Activated CD8-positive, alpha-beta memory T cell treated with anti-CD3 and anti-CD28 coated beads, Interleukin-2, amount 50 U/mL, for 48 hours (primary cell): ENCODE data around the gene RALGPS1.

Experiments used
- DNase-seq: peaks from one replicate; pipeline ENCODE4 v3.0.0-alpha.2; 2020

RALGPS1 gene

GRCh38 chr9:126915281-126915816 is 767 bp downstream of the RALGPS1 start:
- no peak for DNase-seq

DNA sequence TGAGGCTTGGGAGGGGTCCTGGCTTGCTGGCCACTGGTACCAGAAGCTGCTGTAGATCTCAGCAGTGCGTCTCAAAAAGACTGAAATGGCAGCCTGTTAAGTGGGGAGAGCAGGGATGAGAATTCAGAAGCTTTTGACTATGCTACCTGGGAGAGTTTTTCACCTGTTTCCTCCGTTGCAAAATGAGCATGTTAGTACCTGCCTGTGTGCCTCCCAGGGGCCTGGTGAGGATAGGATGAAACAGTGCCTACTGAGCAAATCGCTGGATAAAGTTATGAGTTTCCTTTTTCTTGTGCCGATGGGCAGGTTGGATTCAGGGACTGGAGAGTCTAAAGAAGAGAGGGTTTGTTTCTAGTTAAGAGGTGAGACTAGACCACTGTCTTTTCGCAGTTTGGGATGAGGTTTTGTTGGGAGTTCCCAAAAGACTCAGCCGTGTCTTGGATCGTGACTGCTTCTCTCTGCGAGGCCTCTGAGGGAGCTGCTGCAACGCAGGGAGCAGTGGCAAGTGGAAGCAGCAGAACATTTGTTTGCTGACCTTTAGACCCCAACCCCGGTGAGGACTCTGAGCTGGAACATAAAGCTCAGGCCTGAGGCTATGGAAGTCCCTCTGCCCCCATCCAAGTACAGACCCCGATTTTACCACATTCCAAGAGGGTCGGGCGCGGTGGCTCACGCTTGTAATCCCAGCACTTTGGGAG is 1.4 kb downstream of the RALGPS1 start:
- DNase-seq, result no peak

GRCh38 chr9:126916909-126917308 is 2.3 kb downstream of the RALGPS1 start:
- DNase-seq, result no peak

DNA sequence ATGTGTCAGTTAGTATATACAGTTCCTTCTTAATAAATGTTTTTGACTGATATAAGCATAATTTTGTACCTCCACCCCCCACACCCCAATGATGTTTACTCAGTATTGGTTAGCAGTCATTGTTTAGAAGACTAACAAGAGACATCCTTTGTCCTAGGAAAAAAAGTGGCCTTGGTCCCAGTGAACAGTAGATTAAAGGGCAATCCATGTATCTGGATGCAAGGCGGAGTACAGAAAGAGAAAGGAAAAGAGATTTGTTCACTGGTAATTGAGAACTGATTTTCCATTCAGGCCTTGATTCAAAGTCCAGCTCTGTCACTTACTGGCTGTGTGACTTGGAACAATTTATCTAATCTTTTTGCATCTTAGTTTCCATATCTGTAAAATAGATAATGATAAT is 4.6 kb downstream of the RALGPS1 start:
- no peak for DNase-seq

DNA sequence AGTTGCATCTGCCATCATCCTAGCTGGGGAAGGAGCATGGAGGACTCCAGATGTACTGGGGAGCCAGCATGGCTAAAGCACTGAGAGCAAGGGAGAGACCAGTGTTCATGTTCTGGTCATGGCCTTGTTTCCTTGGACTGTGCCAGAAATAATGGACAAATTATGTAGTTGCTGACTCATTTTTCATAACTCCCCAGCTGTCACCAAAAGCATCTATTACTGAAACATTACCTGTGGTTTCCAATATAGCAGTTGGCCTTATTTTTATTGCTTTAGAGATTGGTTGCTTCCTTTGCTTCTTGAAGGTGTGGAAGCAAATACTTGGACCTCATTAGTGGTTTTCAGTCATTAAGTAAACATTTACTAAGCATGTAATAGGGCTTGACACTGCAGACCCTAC is 11.3 kb downstream of the RALGPS1 start:
- DNase-seq, result no peak

DNA sequence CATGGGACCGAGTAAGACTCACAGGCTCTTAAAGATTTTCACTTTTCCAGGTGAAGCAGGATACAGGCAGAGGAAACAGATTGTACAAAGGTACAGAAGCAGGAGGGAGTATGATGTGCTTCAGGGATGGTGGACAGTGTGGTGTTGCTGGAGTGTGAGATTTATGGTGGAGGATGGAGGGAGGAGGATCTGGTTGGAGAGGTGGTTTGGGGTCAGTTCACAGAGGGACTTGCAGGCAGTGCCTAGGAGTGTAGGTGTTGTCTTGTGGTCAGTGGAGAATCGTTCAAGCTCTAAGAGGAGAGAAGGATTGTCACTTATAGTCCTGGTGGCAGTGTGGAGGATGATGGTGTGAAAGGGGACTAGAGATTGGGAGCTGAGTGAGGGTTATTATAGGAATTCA is 11.8 kb downstream of the RALGPS1 start:
- DNase-seq, result no peak

DNA sequence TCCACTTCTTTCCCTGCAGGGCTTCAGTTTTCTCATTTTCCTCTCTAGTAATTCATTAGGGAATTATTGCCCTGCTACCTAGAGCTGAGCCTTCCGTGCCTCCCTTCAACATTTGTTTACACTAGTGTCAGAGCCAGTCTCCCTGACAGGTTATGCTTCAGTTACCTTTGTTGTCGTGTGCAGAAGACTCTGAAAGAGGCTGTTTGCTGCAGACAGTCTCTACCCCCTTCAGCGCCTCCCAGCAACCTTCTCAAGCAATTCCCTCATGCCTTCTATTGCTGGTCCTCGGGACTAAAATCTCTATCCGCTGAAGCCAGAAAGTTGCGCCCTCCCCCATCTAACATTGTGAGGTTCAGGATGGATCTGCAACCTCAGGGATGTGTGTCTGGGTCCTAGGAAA is 12.8 kb downstream of the RALGPS1 start:
- DNase-seq, result no peak

- peak; percentile 23 for DNase-seq
Observed at GRCh38 chr9:126932871-126933321, 18.3 kb downstream of the RALGPS1 start.

- DNase-seq, result peak; percentile 20
Observed at GRCh38 chr9:126933334-126933980, 18.9 kb downstream of the RALGPS1 start.

- DNase-seq, result peak; percentile 45
Observed at GRCh38 chr9:126934441-126934840, 19.9 kb downstream of the RALGPS1 start.

DNA sequence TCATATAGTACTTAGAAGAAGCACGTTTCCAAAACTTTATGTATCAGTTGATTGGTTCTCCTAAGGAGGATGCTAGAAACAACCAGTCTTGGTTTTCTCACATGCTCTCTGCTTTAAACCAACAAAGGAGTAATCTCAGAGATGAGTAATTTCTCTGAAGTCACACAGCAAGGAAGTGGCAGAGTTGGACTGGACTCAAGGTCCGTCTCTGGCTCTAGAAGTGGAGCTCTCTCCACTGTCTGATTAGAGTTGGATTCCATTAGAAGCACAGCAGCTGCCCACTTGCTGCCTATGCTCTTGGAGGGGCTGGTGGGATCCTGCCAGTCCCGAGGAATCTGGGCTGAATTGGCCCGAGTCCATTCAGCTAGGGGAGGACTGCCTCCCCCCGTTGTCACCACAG is 21.0 kb downstream of the RALGPS1 start:
- DNase-seq, result no peak

- no peak for DNase-seq
Observed at GRCh38 chr9:126937444-126937843, 22.9 kb downstream of the RALGPS1 start.

GRCh38 chr9:126938327-126938726 is 23.7 kb downstream of the RALGPS1 start:
- DNase-seq, result no peak

DNA sequence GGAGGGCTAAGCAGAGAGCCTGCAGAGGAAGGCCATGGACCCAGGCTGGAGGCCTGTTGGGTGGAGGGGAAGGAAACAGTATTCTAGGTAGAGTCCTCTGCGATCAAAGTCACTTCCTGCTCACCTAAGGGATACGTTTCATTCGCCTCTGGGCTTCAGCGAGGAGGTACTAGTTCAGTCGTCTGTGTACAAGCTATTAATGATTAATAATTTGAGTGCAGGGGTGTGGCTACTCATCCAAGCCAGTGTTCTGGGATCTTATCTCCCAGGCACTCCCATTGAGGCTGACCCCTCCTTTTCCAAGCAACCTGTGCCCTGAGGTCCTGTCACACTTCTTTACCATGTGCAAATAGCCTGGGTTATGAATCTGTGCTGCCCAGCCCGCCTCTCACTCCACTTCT is 25.2 kb downstream of the RALGPS1 start:
- DNase-seq, result no peak

GRCh38 chr9:126942399-126942798 is 27.8 kb downstream of the RALGPS1 start:
- no peak for DNase-seq

DNA sequence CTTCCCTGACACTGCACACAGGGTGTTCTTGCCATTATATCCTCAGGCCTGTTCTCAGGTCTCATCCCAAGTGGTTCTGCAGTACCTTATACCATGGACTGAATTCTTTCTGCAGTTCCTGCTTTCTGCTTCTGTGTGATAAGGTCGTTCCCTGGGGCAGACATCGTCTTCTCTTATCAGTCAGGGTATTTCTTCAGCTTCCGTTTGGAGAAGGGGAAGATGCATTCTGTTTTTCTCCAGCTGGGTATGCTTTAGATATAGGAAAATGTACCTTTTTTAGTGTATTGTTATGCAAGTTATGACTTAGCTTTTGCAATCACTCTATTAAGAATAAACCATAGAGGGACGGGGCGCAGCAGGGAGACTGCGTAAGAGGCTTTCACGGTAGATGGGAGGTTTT is 31.1 kb downstream of the RALGPS1 start:
- DNase-seq, result no peak

- DNase-seq, result no peak
Observed at GRCh38 chr9:126947529-126947928, 32.9 kb downstream of the RALGPS1 start.

- DNase-seq, result no peak
Observed at GRCh38 chr9:126952205-126952977, 37.8 kb downstream of the RALGPS1 start.

- DNase-seq, result no peak
Observed at GRCh38 chr9:126953041-126953809, 38.6 kb downstream of the RALGPS1 start.

DNA sequence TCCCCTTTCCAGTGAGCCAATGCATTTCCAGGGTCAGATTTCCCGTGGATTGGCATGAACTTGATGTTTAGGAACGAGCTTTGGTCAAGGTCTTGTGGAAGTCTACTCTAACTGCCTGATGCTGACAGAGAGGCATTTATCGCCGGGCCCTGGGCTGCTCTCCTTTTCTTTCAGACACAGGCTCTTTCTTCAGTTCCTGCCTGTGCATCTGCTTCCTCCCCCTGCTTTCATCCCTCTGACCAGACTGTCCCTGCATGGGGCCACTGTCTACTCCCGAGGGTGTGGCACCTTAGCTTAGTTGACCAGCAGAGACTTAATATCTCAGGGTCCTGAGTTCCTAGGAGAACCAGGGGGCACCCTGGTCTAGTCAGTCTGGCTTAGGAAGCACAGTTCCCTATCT is 41.2 kb downstream of the RALGPS1 start:
- no peak for DNase-seq

DNA sequence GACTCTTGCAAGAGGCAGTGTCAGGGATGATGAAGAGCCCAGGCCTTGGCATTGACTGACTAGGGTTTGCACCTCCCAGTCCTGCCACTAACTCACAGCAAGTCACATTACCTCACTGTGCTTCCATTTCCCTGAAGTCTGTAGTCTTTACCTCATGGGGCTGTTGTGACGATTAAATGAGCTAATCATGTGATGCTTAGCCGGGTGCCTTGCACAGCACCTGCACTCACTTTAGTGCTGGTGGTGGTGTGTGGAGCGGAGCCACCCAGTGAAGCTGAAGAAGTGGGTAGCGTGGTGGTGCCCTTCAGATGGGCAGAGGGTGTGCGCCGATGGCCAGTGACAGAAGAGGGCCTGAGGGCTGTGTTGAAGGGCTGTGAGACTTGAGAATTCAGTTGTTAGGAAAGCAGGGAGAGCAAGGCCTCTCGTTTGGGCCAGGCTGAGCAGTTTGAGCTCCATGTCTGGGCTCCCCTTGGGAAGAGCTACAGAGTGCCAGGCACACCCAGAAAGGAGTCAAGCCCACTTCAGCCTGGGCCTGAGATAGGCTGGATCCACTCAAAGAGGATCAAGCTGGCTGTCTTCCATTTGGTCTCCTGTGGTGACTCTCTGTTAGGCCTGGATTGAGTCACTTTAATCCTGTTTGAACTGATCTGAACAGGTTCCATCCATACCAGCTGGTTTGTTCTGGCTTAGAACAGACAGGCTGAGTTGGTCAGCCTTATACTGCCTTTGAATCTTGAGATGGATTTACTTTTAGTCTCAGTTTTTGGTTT is 42.5 kb downstream of the RALGPS1 start:
- no peak for DNase-seq

DNA sequence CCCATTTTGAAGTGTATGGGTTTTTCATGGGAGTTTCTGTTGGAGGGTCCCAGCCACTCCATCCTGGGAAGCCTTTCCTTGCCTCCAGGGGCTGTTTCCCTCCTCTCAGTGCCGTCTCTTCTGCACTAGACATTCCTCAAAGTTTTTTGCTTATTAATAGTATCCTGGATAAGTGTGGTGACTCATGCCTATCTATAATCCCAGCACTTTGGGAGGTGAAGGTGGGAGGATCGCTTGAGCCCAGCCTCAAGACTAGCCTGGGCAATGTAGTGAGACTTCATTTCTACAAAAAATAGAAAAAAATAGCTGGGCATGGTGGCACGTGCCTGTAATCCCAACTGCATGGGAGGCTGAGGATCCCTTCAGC is 43.1 kb downstream of the RALGPS1 start:
- no peak for DNase-seq
